Measurements from ENCODE around the gene HDAC5.
"Not testable (repeated sequence)": the region's sequence is repeated elsewhere in the genome, so short reads cannot be mapped to it uniquely, and the experiment has no call there.

HDAC5 gene

DNA sequence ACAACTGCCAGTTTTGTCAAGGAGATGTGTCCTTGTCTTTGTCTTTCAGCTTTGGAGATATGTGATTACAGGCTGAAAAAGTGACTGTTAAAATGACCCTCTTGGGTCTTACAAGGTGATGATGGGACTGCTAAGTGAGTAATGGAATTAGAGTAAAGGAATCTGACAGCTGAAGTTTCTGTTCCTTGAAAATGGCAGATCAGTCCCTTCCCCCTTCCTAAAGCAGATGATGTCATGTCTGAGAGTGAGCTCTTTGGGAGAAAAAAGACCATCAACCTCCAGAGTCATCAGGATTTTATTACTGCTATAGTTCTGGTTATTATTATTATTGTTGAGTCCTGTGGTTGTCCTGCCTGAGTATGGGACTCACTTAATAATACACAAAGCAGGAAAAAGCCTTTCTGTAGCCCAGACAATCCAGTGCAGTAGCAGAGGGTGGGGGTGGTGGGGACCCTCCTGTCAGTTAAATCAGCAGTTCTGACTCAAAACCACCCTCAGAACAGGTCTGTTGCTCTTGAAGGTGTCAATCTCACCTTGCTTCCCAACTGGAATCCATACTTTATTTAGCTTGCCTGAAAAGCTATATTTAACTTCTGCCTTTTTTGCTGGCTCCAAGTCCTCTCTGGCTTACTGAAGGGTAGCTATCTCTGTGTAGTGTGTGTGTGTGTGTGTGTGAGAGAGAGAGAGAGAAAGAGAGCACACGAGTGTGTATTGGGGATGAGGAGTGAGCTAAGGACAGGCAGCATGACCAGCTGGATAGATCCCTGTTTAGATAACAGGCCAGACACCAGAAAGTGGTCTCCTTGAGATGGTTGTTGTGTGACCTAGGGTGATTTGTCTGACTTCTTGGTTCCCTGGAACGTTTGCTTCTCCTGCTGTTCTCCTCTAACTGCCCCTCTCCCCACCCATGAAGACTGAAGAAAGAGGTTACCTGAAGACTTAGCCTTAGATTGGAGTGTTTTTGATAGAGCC, 23.2 kb upstream of the HDAC5 start:
- Histone ChIP-seq H3K4me2 (ENCODE audit: low read length) (no peak overlapping the region), H3K79me2 (ENCODE audit: insufficient read depth, low read length) (no peaks in the 10 kb centered on the region; the same call in 1 of the 2 replicates), H3F3A (ENCODE audit: insufficient read depth, low read length) (no peaks in the 10 kb centered on the region), H3K4me3 (ENCODE audit: low read depth, low read length, poor library complexity, severe bottlenecking) (no peak overlapping the region), H2AFZ (ENCODE audit: low read length) (no peak overlapping the region), H3K9me3 (ENCODE audit: low read length) (no peaks in the 10 kb centered on the region), H3K27me3 (ENCODE audit: insufficient read depth, low read length) (no peaks in the 10 kb centered on the region), H3K9me2 (ENCODE audit: low read depth, low read length) (no peaks in the 10 kb centered on the region), H3K9ac (ENCODE audit: low read length) (no peak overlapping the region), H3K36me3 (ENCODE audit: insufficient read depth, low read length) (peaks cover 39% of the 10 kb centered on the region), H3K4me1 (ENCODE audit: insufficient read depth, low read length, severe bottlenecking) (peaks cover 10% of the 10 kb centered on the region), H3K27ac (ENCODE audit: low read depth, low read length, poor library complexity, severe bottlenecking) (no peak overlapping the region), H4K20me1 (ENCODE audit: insufficient read depth, low read length) (no peaks in the 10 kb centered on the region)
- no peak for TF ChIP-seq EZH2 (IDR thresholded peaks at IDR 0.05; ENCODE audit: borderline replicate concordance, low read length)
- TF ChIP-seq, protein P1, sequence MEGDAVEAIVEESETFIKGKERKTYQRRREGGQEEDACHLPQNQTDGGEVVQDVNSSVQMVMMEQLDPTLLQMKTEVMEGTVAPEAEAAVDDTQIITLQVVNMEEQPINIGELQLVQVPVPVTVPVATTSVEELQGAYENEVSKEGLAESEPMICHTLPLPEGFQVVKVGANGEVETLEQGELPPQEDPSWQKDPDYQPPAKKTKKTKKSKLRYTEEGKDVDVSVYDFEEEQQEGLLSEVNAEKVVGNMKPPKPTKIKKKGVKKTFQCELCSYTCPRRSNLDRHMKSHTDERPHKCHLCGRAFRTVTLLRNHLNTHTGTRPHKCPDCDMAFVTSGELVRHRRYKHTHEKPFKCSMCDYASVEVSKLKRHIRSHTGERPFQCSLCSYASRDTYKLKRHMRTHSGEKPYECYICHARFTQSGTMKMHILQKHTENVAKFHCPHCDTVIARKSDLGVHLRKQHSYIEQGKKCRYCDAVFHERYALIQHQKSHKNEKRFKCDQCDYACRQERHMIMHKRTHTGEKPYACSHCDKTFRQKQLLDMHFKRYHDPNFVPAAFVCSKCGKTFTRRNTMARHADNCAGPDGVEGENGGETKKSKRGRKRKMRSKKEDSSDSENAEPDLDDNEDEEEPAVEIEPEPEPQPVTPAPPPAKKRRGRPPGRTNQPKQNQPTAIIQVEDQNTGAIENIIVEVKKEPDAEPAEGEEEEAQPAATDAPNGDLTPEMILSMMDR (IDR thresholded peaks at IDR 0.05; ENCODE audit: low read length) = no peak

DNA sequence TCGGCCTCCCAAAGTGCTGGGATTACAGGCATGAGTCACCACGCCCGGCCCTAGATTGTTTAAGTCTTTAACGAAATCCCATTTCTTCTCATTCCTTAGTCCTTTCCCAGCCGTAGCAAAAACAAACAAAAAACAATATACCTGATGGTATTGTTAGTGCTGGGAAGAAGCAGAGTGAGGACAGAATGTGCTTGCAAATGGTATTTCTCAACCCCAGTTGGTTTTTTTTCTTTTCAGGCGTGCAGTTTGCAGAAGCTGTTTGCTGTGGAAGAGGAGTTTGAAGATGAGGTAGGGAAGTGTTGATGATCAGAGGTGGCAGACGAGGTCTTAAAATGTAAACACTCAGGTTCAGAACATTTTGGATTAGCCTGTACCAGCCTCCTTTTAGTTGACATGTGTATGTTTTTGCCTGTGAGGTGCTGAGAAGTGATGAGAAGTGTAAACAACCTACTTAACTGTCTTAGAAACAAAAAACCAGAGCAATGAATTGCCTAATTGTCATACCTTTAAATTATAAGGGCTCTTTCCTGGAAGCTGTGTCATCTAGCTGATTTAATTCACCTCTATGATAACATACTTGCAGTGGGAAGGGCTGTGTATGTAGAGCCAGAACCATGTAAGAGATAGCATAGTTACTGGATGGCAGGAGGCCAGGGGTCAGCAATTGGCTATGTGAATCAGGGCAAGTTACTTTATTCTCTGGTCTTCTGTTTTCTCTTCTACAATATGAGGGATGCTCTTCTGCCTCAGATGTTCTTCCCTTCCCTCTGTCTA, 21.7 kb upstream of the HDAC5 start:
- H3K9ac ChIP-seq (ENCODE audit: low read length) = no peak overlapping the region
- no peaks in the 10 kb centered on the region for H3K27me3 ChIP-seq (ENCODE audit: insufficient read depth, low read length)
- no peaks in the 10 kb centered on the region for H3F3A ChIP-seq (ENCODE audit: insufficient read depth, low read length)
- H3K4me3 ChIP-seq (ENCODE audit: low read depth, low read length, poor library complexity, severe bottlenecking) = no peak overlapping the region
- peaks cover 35% of the 10 kb centered on the region for H3K36me3 ChIP-seq (ENCODE audit: insufficient read depth, low read length)
- H3K4me2 ChIP-seq (ENCODE audit: low read length) = no peak overlapping the region
- H3K4me1 ChIP-seq (ENCODE audit: insufficient read depth, low read length, severe bottlenecking) = peaks cover 16% of the 10 kb centered on the region
- H3K79me2 ChIP-seq (ENCODE audit: insufficient read depth, low read length) = no peaks in the 10 kb centered on the region
- no peaks in the 10 kb centered on the region for H4K20me1 ChIP-seq (ENCODE audit: insufficient read depth, low read length)
- TF ChIP-seq EZH2 (IDR thresholded peaks at IDR 0.05; ENCODE audit: borderline replicate concordance, low read length) = no peak
- TF ChIP-seq, protein P1 (IDR thresholded peaks at IDR 0.05; ENCODE audit: low read length) = no peak
- H3K27ac ChIP-seq (ENCODE audit: low read depth, low read length, poor library complexity, severe bottlenecking) = no peak overlapping the region
- no peaks in the 10 kb centered on the region for H3K9me2 ChIP-seq (ENCODE audit: low read depth, low read length)
- no peaks in the 10 kb centered on the region for H3K9me3 ChIP-seq (ENCODE audit: low read length)
- no peak overlapping the region for H2AFZ ChIP-seq (ENCODE audit: low read length)

DNA sequence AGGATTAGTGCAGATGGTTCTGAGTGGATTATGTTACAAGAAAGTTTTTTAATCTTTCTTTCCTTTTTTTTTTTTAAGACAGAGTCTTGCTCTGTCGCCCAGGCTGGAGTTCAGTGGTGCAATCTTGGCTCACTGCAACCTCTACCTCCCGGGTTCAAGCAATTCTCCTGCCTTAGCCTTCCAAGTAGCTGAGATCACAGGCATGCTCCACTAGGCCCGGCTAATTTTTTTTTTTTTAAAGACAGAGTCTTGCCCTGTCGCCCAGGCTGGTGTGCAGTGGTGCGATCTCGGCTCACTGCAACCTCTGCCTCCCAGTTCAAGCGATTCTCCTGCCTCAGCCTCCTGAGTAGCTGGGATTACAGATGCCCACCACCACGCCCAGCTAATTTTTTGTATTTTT, 20.5 kb upstream of the HDAC5 start:
- Histone ChIP-seq H3K4me1 (ENCODE audit: insufficient read depth, low read length, severe bottlenecking) (peaks cover 16% of the 10 kb centered on the region), H3K36me3 (ENCODE audit: insufficient read depth, low read length) (peaks cover 28% of the 10 kb centered on the region)
- H3K27me3 ChIP-seq (ENCODE audit: insufficient read depth, low read length); H3K9me2 ChIP-seq (ENCODE audit: low read depth, low read length); H3F3A ChIP-seq (ENCODE audit: insufficient read depth, low read length); H3K4me2 ChIP-seq (ENCODE audit: low read length); H3K4me3 ChIP-seq (ENCODE audit: low read depth, low read length, poor library complexity, severe bottlenecking); H3K27ac ChIP-seq (ENCODE audit: low read depth, low read length, poor library complexity, severe bottlenecking); H3K9me3 ChIP-seq (ENCODE audit: low read length); H4K20me1 ChIP-seq (ENCODE audit: insufficient read depth, low read length); H3K9ac ChIP-seq (ENCODE audit: low read length); H2AFZ ChIP-seq (ENCODE audit: low read length); H3K79me2 ChIP-seq (ENCODE audit: insufficient read depth, low read length): not testable (repeated sequence)

Data from OCI-LY1 (cell line).